Mammary epithelial cell (primary cell): ENCODE measurements around the gene CD1B.

Experiments used
- EZH2 ChIP-seq: IDR thresholded peaks from 2 replicates; pipeline ENCODE4 v1.6.1; 2012; ENCODE audit warnings: low read length, inconsistent platforms, borderline replicate concordance
- TF ChIP-seq, protein P1 (sequence below), 2 donors: IDR thresholded peaks in 1 of 2; conservative IDR thresholded peaks in 1 of 2; 2 replicates each; pipeline ENCODE4 v1.5.1; 2011 to 2012; ENCODE audit warnings: inconsistent platforms in 2 of 2, low read length in 2 of 2, mild to moderate bottlenecking in 2 of 2, control low read depth in 1 of 2, low read depth in 1 of 2; ENCODE audit not compliant: insufficient read depth in 1 of 2; ENCODE audit errors: extremely low read depth in 1 of 2

- TF ChIP-seq, protein P1, sequence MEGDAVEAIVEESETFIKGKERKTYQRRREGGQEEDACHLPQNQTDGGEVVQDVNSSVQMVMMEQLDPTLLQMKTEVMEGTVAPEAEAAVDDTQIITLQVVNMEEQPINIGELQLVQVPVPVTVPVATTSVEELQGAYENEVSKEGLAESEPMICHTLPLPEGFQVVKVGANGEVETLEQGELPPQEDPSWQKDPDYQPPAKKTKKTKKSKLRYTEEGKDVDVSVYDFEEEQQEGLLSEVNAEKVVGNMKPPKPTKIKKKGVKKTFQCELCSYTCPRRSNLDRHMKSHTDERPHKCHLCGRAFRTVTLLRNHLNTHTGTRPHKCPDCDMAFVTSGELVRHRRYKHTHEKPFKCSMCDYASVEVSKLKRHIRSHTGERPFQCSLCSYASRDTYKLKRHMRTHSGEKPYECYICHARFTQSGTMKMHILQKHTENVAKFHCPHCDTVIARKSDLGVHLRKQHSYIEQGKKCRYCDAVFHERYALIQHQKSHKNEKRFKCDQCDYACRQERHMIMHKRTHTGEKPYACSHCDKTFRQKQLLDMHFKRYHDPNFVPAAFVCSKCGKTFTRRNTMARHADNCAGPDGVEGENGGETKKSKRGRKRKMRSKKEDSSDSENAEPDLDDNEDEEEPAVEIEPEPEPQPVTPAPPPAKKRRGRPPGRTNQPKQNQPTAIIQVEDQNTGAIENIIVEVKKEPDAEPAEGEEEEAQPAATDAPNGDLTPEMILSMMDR (conservative IDR thresholded peaks at IDR 0.05 in 1 of 2, IDR thresholded peaks at IDR 0.05 in 1 of 2; ENCODE audit: extremely low read depth in 1 of 2, insufficient read depth in 1 of 2, low read depth in 1 of 2, low read length in 2 of 2) = no peak
- no peak for TF ChIP-seq EZH2
Observed at GRCh38 chr1:158353303-158354075, 22.2 kb upstream of the CD1B start, which contains the start of gene CD1E.
